ENCODE results near the gene MS4A6A.
A peak's percentile ranks its signal among the peaks of the same experiment; 100 is the strongest.
"Not testable (repeated sequence)": the region's sequence is repeated elsewhere in the genome, so short reads cannot be mapped to it uniquely, and the experiment has no call there.

Gene MS4A6A

GRCh38 chr11:60175860-60176275, 7.0 kb downstream of the MS4A6A start:
- DNase-seq, result no peak

DNA sequence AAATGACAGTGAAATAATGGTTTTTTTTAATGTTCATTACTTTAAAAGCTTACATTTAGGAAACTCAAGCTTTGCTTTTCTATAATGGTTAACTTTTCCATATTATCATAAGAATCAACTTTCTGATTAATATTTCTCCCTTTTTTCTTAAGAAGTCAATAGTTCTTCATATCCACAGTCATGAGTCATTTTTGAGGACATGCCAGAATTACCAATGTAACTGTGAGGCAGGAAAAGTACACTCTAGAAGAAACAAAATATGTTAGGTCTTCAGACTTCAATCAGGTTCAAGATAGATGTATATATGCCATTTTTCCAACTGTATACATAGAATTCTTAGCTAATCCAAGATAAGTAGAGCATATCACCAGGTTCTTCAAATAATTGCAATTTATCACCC, 10.9 kb downstream of the MS4A6A start:
- DNase-seq, result no peak

DNA sequence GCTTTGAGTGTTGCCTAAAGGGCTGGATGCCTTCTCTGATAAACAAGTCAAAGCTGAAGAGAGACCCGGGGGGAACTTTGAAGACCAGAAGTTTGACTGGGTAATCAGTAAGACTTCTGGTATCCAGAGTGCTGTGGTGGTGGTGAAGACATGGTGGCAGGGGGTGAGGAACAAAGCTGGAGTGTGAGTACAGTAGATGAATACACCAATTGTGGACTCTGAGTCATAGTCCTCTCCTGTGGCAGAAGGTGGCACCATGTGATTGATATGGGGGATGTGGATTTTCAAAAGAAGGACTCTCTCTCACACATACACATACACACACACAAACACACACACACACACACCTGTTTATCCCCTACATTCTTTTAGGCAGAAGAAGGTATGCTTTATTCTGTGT, 12.3 kb downstream of the MS4A6A start:
- no peak for DNase-seq

DNA sequence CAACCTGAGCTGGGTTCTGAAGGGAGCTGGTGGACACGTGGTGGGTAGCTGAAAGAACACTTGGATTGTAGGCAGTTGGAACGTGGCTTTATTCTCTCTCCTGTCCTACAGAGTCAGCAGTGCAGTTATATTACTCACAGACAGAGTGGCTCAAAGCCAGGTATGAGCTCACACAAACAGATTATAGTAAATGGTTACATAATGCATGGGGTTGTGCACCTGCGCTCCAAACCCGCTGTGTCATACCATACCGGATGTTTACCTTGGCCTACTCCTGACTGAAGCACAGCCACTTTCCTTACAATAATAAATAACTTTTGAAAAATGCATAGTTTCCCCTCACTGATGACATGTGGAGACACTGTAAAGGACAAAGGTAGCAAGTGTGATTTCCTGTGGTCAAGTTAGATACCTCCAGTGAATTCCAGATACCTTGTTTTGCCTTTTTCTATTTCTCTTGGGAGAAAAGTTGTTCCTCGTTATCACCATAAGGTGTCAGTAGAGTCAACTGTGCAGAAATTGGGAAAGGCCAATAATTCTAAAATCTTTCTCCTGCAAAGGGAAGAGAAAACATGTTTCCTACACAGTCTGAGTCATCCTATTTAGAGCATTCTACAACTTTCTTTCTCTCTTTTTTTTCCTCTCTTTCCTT, 13.5 kb downstream of the MS4A6A start:
- DNase-seq, result no peak

DNA sequence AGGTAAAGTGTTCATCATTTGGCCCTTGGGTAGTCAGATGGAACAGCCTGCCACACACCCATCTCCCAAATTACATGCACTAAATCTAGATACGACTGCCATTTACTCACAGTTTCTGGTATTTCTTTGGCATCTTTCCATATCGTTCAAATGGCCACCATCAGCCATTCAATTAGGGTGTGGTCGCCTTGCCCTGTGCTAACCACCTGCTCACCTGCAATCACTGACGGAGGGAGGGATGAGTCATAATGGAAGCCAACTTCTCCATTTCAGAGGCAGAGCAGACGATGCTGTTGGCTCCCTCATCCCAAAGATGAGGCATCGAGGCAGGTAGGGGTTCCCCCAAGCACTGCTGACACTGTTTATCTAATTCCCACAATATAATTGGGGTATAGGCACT, 14.6 kb downstream of the MS4A6A start:
- DNase-seq, result no peak

DNA sequence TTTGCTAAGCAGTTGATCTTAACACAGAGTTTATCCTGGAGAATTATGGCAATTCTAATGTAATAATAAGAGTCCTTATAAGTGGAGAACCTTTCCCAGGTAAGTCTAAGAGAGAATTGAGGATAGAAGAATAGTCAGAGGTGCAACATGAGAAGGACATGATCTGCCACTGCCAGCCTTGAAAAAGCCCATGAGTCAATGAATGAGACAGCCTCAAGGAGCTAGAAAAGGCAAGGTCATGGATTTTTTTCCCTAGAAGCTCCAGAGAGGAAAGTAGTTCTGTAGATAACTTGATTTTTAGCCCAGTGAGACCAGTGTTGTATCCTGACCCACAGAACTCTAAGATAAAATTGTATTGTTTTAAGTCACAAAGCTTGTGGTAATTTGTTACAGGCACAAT, 16.9 kb downstream of the MS4A6A start:
- no peak for DNase-seq

DNA sequence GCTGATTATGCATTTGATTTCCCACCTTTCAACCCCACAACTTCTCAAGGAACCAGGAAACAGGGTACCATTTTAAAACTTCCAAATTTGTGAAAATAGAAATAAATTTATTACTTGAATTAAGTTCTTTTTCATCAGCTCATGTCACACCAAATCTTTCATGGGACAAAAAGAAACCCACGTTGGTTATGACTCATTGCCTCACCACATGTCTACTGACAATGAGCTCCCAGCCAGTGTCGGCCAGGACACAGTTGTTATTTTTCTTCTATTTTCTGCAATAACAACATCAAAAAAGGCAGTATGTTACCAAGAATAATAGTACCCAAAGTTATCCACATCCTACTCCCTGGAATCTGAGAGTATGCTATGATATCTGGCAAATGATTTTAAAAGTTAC, 17.3 kb downstream of the MS4A6A start:
- DNase-seq, result no peak

DNA sequence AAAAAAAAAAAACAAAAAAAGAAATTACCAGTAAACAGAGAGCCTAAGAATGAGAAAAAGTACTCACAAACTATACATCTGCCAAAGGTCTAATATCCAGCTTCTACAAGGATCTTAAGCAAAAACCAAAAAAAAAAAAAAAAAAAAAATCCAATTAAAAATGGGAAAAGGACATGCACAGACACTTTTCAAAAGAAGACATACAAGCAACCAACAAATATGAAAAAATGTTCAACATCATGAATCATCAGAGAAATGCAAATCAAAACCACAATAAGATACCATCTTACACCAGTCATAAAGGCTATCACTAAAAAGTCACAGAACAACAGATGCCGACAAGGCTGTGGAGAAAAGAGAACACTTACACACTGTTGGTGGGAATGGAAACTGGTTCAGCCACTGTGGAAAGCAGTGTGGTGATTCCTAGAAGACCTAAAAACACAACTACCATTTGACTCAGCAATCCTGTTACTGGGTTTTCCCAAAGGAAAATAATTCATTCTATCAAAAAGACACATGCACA, 18.3 kb downstream of the MS4A6A start:
- no peak for DNase-seq

GRCh38 chr11:60161766-60162165, 21.1 kb downstream of the MS4A6A start:
- DNase-seq, result no peak

GRCh38 chr11:60161107-60161506, 21.8 kb downstream of the MS4A6A start:
- no peak for DNase-seq

DNA sequence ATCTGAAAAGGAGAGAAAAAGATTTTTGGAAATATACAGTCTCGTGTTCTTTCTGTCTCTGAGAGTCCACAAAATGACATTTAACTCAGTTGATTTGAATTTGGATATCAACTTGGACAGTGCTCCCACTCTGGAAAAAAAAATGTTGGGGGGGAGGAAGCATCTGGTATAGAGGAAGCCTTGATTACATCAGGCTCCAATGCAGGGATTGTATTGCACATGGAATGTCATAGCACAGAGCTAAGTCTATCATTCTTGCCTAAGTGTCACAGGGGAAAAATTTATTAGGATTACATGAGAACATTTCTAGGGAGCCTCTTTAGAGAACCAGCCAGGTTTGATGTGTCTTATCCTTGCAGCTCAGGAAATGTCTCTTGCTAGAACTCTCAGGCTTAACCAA, 23.0 kb downstream of the MS4A6A start:
- DNase-seq, result no peak

DNA sequence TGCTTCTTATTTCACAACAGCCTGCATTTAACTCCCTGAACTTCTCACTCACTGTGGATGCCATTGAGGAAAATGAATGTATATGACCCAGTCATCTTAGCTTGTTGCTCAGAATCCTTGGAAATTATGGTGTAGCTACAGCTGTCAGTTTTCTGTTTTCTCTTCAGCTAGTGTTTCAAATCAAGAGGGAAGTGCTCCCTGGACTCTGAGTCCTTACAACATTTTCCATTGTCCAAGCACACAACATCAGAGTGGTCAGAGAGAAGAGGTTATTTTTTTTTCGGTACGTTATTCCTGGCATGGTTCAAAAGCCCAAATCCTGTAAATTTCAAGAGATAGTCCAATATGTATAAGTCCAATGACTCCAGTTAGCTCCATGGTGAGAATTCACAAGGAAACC, 23.6 kb downstream of the MS4A6A start:
- DNase-seq, result no peak

DNA sequence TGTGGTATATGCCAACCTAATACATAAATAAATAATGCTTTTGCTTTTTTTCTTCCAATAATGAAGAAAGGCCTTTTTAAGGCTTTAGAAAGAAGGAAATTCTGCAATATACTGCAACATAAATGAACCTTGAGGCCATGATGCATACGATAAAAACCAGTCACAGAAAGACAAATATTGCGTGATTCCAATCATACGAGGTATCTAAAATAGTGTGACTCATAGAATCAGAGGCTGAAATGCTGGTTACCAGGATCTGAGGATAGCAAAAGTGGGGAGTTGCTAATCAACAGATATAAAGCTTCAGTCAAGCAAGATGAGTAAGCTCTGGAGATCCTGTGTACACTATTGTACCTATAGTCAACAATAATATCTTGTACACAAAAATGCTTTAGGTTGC, 24.2 kb downstream of the MS4A6A start:
- no peak for DNase-seq

GRCh38 chr11:60155931-60156330, 27.0 kb downstream of the MS4A6A start:
- no peak for DNase-seq

DNA sequence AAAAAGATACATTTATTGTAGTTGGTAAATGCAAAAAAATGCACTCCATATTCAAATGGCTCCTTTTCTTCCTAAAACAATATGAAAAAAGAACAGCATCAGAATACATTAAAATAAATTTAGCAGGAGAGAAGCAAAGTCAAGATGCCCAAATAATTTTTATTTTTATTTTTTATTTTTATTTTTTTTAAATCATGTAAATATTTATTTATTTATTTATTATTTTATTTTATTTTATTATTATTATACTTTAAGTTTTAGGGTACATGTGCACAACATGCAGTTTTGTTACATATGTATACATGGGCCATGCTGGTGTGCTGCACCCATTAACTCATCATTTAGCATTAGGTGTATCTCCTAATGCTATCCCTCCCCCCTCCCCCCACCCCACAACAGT, 30.2 kb downstream of the MS4A6A start:
- DNase-seq, result not testable (repeated sequence)

- DNase-seq, result no peak
These were observed 32.6 kb downstream of the MS4A6A start for GRCh38 chr11:60150279-60150678.

DNA sequence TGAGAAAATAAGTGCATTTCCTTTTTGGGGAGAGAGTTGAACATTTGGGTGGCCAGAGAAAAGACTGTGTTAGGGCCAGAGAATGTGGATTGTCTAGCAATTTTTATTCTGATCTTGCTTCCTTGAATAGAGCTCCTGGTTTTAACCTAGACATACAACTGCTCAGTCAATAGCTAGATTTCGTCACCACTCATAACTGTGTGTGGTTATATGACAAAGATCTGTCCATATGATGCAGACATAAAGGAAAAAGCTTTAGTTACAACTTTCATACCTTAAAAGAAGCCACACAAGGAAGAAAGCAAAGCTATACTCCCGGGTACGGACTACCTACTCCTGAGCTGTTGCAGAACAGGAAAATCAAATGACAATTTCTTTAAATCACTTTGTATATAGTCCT, 37.2 kb downstream of the MS4A6A start:
- DNase-seq, result no peak

GRCh38 chr11:60143768-60144167, 39.1 kb downstream of the MS4A6A start:
- no peak for DNase-seq

GRCh38 chr11:60133917-60134316, 49.0 kb downstream of the MS4A6A start:
- DNase-seq, result no peak

GRCh38 chr11:60131912-60132311, 51.0 kb downstream of the MS4A6A start:
- no peak for DNase-seq

DNA sequence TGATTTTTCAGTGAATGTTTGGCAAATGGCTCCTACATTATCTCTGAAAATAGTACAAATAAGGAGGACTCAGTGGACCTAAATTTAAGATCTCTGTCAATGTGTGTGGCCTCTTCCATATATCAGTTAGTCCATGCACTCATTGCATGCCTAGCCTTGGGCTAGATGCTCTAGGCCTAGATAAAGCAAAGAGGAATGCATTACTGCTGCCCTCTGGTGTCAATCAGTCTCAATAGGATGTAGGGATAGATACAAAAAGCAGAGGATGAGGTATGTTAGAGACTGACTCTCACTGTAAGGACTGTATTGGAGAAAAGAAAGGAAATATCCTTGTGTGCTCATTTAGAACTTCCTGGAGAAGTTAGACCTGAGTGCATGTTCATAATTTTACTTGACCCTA, 52.4 kb downstream of the MS4A6A start:
- peak; percentile 27 for DNase-seq

DNA sequence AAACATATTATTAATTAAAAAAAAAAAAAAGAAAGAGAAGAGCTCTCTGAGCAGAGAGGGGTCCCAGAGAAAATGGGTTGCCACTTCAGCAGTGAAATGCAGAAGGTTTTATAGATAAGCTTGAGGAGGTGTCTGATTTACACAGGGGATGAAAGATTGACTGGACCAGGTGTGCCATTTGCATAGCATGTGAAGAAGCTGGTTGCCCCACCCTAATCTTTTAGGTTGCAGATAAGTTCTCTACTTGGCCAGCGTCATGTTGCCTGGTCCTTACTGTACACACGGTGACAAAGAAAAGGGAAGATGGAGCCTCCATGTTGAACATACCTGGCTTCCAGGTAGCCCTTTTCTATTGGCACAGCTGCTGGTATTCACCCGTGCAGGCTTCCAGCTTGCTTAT, 53.0 kb downstream of the MS4A6A start:
- DNase-seq, result no peak

DNA sequence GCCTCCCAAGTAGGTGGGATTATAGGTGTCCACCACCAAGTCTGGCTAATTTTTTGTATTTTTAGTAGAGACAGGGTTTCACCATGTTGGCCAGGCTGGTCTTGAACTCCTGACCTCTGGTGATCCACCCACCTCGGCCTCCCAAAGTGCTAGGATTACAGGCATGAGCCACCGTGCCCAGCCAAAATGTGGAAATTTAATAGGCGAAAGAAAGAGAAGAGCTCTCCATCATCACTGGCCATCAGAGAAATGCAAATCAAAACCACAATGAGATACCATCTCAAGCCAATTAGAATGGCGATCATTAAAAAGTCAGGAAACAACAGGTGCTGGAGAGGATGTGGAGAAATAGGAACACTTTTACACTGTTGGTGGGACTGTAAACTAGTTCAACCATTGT, 54.0 kb downstream of the MS4A6A start:
- not testable (repeated sequence) for DNase-seq

GRCh38 chr11:60128376-60128775, 54.5 kb downstream of the MS4A6A start:
- DNase-seq, result no peak

- DNase-seq, result no peak
These were observed 55.5 kb downstream of the MS4A6A start for GRCh38 chr11:60127311-60127811.
